B cell (primary cell): Measurements from ENCODE around the gene TMCC3. TPM values are rescaled to one million over a fixed set of nuclear protein-coding genes. Genes with fewer than 3 reads are reported as not detected.

Experiments
- ATAC-seq: fragments of 200-7000 bp; cut with Tn5 transposase; one replicate; pipeline ENCODE4 v1.10.0; 2021; ENCODE audit warnings: low read depth, mild to moderate bottlenecking, moderate number of reproducible peaks, moderate library complexity
- CTCF ChIA-PET: fragments of 350-600 bp; sonication (Branson Sonifier 250); formaldehyde crosslinking; loops from one replicate; lab custom pipeline; 2021; ENCODE audit warnings: antibody characterized with exemption, inconsistent platforms; lab: Charles Lee
- POLR2A ChIA-PET: fragments of 350-600 bp; sonication (Branson Sonifier 250); formaldehyde crosslinking; loops from one replicate; lab custom pipeline; 2021; ENCODE audit warnings: antibody characterized with exemption; lab: Charles Lee
- DNase-seq: peaks from one replicate; pipeline ENCODE4 v3.0.0; 2013
- H2AFZ ChIP-seq: 2 replicates; pipeline ENCODE4 v1.6.1; 2012; ENCODE audit warnings: mild to moderate bottlenecking, low read depth, low read length; ENCODE audit not compliant: insufficient read depth, poor library complexity, severe bottlenecking
- H3K27ac ChIP-seq, 2 donors: 1 replicate in 1 of 2; 2 replicates in 1 of 2; pipeline ENCODE4 v1.5.1; 2012 to 2013; ENCODE audit warnings: low read length in 2 of 2, mild to moderate bottlenecking in 2 of 2, moderate library complexity in 1 of 2
- H3K27me3 ChIP-seq, 4 experiments: fragments of 200-600 bp in 1 of 4; sonication (generic) in 1 of 4; replicated peaks in 1 of 4; 1 replicate in 2 of 4; 2 replicates in 2 of 4; pipeline versions ENCODE4 v1.6.1 to v1.7.0; 2013 to 2016; ENCODE audit warnings: low read length in 3 of 4, mild to moderate bottlenecking in 2 of 4, mixed read lengths in 1 of 4, moderate library complexity in 1 of 4; ENCODE audit not compliant: insufficient read depth in 4 of 4, control insufficient read depth in 3 of 4; ENCODE audit errors: control extremely low read depth in 1 of 4
- H3K36me3 ChIP-seq, 2 experiments: replicated peaks in 1 of 2; 1 replicate in 1 of 2; 2 replicates in 1 of 2; pipeline versions ENCODE4 v1.6.1 to v1.7.1; 2013; ENCODE audit warnings: low read length in 1 of 2; ENCODE audit not compliant: insufficient read depth in 2 of 2, control insufficient read depth in 1 of 2; ENCODE audit errors: control extremely low read depth in 1 of 2, extremely low read depth in 1 of 2
- H3K4me1 ChIP-seq, 2 donors: fragments of 200-600 bp in 1 of 2; sonication (generic) in 1 of 2; 1 replicate in 1 of 2; 2 replicates in 1 of 2; pipeline versions ENCODE4 v1.5.1 to v1.6.1; 2013 to 2017; ENCODE audit warnings: low read length in 2 of 2; ENCODE audit not compliant: control insufficient read depth in 2 of 2, insufficient read depth in 2 of 2
- H3K4me2 ChIP-seq: replicated peaks from 2 replicates; pipeline ENCODE3; 2012; ENCODE audit warnings: mild to moderate bottlenecking, low read depth, low read length; ENCODE audit not compliant: poor library complexity, severe bottlenecking
- H3K4me3 ChIP-seq, 5 experiments: fragments of 200-600 bp in 1 of 5; sonication (generic) in 1 of 5; 1 replicate in 3 of 5; 2 replicates in 2 of 5; pipeline versions ENCODE4 v1.5.1 to v1.7.0; 2011 to 2016; ENCODE audit warnings: low read length in 4 of 5, mild to moderate bottlenecking in 4 of 5, low read depth in 2 of 5, control low read depth in 1 of 5, moderate library complexity in 1 of 5; ENCODE audit not compliant: insufficient read depth in 1 of 5; ENCODE audit errors: control extremely low read depth in 1 of 5, extremely low read depth in 1 of 5
- H3K79me2 ChIP-seq: fragments of 200-600 bp; sonication (generic); one replicate; pipeline ENCODE4 v1.6.0; 2016; ENCODE audit warnings: low read length; ENCODE audit not compliant: control insufficient read depth, insufficient read depth
- H3K9ac ChIP-seq: fragments of 200-600 bp; sonication (generic); 2 replicates; pipeline ENCODE4 v1.6.1; 2017; ENCODE audit warnings: mild to moderate bottlenecking, low read length, moderate library complexity
- H3K9me3 ChIP-seq, 3 donors: one replicate each; pipeline versions ENCODE4 v1.6.1 to v1.7.1; 2013; ENCODE audit warnings: low read length in 2 of 3; ENCODE audit not compliant: control insufficient read depth in 2 of 3, insufficient read depth in 1 of 3; ENCODE audit errors: control extremely low read depth in 1 of 3
- H4K20me1 ChIP-seq: 2 replicates; pipeline ENCODE4 v1.6.0; 2012; ENCODE audit warnings: mild to moderate bottlenecking, low read length; ENCODE audit not compliant: insufficient read depth, control insufficient read depth, poor library complexity, severe bottlenecking
- H3K27ac Mint-ChIP-seq: one replicate; pipeline ENCODE4 v1.8.0; 2021; ENCODE audit warnings: mixed read lengths
- H3K27me3 Mint-ChIP-seq: one replicate; pipeline ENCODE4 v1.8.0; 2021; ENCODE audit warnings: mixed read lengths
- H3K4me1 Mint-ChIP-seq: one replicate; pipeline ENCODE4 v1.8.0; 2021; ENCODE audit warnings: mixed read lengths
- H3K4me3 Mint-ChIP-seq: one replicate; pipeline ENCODE4 v1.8.0; 2021; ENCODE audit warnings: mixed read lengths
- H3K9me3 Mint-ChIP-seq: one replicate; pipeline ENCODE4 v1.8.0; 2022; ENCODE audit warnings: mixed read lengths; ENCODE audit not compliant: insufficient read depth
- EZH2 ChIP-seq: IDR thresholded peaks from 2 replicates; pipeline ENCODE4 v1.6.1; 2012; ENCODE audit warnings: borderline replicate concordance, low read depth, mild to moderate bottlenecking, moderate library complexity, low read length; ENCODE audit not compliant: insufficient read depth, poor library complexity, severe bottlenecking
- WGBS: methylation state at CpG from one replicate; pipeline ENCODE4 v1.1.5; 2013; ENCODE audit warnings: missing lambda C conversion rate; ENCODE audit not compliant: insufficient coverage; 5-methylcytosine and 5-hydroxymethylcytosine counted together
- intact Hi-C: fragments of 100-400 bp; cut with micrococcal nuclease; formaldehyde crosslinking; loops from one replicate; pipeline ENCODE4 v1.10.0; 2022
- polyA plus RNA-seq: library from polyadenylated mRNA; depleted of rRNA; stranded (reverse); fragments of >200 nt; gene quantifications from 2 replicates; pipeline ENCODE4 v1.2.3, GENCODE V29; 2012
- total RNA-seq, 2 donors: library from RNA; stranded (reverse); fragments of 120-200 nt in 1 of 2; gene quantifications; 1 replicate in 1 of 2; 2 replicates in 1 of 2; pipeline versions ENCODE4 v1.2.3 to v1.2.4, GENCODE V29; 2013 to 2022
- TF ChIP-seq, protein P1 (sequence below): fragments of 200-600 bp; IDR thresholded peaks from one replicate; pipeline ENCODE4 v1.8.0; 2022; ENCODE audit warnings: antibody characterized with exemption, mild to moderate bottlenecking

The TMCC3 gene
- total and polyA plus RNA-seq, 2 donors (not counting 1 experiment from before 2014, with no cell fraction given): 4.5 to 8.8 TPM

DNA sequence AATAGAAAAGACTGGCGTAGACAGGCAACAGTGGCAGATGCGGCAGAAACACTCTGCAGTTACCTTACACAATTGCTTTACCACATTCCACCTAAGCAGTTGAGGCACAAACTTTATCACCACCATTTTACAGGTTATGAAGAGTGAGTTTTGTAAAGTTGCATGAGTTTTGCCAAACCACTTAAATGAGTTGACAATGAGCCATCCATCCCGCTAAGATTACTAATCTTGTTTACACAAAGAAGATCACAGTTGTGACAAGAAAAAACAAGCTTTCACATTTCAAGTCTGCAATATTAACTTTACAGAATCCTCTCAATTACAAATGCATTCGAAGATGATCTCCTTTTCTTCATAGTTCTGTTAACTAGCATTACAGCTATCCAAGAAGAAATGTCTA is 1.8 kb downstream of the TMCC3 start:
- H3K27me3 ChIP-seq: peaks cover 0 to 7% (median 2%) of the 10 kb centered on the region in 4 experiments
- peaks cover 20% of the 10 kb centered on the region for H3K79me2 ChIP-seq
- TF ChIP-seq, protein P1, sequence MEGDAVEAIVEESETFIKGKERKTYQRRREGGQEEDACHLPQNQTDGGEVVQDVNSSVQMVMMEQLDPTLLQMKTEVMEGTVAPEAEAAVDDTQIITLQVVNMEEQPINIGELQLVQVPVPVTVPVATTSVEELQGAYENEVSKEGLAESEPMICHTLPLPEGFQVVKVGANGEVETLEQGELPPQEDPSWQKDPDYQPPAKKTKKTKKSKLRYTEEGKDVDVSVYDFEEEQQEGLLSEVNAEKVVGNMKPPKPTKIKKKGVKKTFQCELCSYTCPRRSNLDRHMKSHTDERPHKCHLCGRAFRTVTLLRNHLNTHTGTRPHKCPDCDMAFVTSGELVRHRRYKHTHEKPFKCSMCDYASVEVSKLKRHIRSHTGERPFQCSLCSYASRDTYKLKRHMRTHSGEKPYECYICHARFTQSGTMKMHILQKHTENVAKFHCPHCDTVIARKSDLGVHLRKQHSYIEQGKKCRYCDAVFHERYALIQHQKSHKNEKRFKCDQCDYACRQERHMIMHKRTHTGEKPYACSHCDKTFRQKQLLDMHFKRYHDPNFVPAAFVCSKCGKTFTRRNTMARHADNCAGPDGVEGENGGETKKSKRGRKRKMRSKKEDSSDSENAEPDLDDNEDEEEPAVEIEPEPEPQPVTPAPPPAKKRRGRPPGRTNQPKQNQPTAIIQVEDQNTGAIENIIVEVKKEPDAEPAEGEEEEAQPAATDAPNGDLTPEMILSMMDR: no peak
- TF ChIP-seq EZH2: no peak
- no peaks in the 10 kb centered on the region for H3K9me3 Mint-ChIP-seq
- intact Hi-C loops: no loop called here
- no peak overlapping the region for H3K27ac ChIP-seq
- DNase-seq: no peak
- no peak for ATAC-seq
- no peak overlapping the region for H3K27ac Mint-ChIP-seq
- no peak overlapping the region for H3K4me2 ChIP-seq
- no peaks in the 10 kb centered on the region for H3K36me3 ChIP-seq
- peaks cover 42% of the 10 kb centered on the region for H3K4me1 Mint-ChIP-seq
- no peak overlapping the region for H2AFZ ChIP-seq
- POLR2A ChIA-PET: interaction anchor here (0.7 kb wide), 1 partner anchor 11 kb away, joined by 3 read pairs; no protein-coding TSS in a partner anchor
- H3K4me3 Mint-ChIP-seq: peak overlapping the region; percentile 90
- H3K9ac ChIP-seq: no peak overlapping the region
- H3K4me3 ChIP-seq: peak overlapping the region in 1 of 5 experiments; percentile 70
- peaks cover 38% of the 10 kb centered on the region for H4K20me1 ChIP-seq
- no peaks in the 10 kb centered on the region for H3K9me3 ChIP-seq
- peaks cover 21 to 28% of the 10 kb centered on the region in 2 donors for H3K4me1 ChIP-seq
- H3K27me3 Mint-ChIP-seq: peaks cover 4% of the 10 kb centered on the region
- WGBS: no CpG with 5 or more reads among the region's 4 CpGs
- CTCF ChIA-PET: no interaction called here

DNA sequence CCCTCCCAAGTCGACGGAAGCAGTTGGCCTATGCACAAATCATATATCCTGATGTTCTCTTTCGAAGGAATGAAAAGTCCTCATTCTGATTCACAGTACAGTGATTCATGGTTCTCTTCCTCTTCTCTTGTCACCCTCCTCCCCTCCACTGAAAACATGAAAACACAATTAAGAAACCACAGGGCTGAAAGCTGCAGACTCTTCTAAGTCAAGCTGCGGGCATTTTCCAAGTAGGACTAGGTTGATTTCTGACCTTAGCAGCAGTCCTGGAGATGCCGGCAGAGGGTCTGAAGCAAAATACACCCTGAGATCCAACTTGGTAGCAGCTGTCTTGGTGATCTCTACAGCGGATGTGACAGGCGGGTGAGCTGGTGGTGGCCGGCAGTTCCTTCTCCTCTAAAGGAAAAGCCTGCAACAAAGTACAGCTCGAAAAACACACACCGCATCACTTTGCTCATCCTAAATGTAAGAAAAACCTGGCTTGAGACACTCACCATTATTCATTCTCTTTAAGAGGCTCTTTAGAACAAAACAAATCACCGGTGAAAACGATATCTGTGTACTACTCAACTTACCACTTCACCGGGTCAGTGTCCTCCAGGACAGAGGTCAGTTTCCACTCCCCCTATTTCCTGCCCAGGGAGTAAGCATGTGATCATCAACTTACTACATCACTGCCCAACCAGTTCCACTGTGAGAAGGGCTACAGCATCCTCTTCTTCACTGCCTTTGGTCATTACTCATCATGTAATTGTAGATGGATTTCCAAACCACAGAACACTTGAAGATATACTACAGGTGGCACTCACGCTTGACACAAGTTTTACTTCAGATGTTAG is 6.0 kb downstream of the TMCC3 start:
- POLR2A ChIA-PET: no interaction called here
- Histone ChIP-seq H3K27ac (peak overlapping the region in 1 of 2 donors; percentile 15), H3K36me3 (no peaks in the 10 kb centered on the region), H3K27me3 (peaks cover 0 to 4% (median under 1%) of the 10 kb centered on the region in 4 experiments), H3K9ac (peak overlapping the region; percentile 44), H3K4me3 (peak overlapping the region in 3 of 5 experiments; percentile 17 to 40 (median 18)), H3K79me2 (peaks cover 24% of the 10 kb centered on the region), H3K4me2 (peak overlapping the region; percentile 62), H3K4me1 (peaks cover 21 to 22% of the 10 kb centered on the region in 2 donors), H3K9me3 (no peaks in the 10 kb centered on the region), H2AFZ (peak overlapping the region; percentile 58), H4K20me1 (peaks cover 19% of the 10 kb centered on the region)
- peak overlapping the region; percentile 51 for H3K27ac Mint-ChIP-seq
- WGBS: 29% methylated on average over 13 of the region's 14 CpGs
- H3K27me3 Mint-ChIP-seq: no peaks in the 10 kb centered on the region
- peaks cover 31% of the 10 kb centered on the region for H3K4me1 Mint-ChIP-seq
- peak; percentile 65 for ATAC-seq
- H3K4me3 Mint-ChIP-seq: peak overlapping the region; percentile 75
- DNase-seq: peak; percentile 40
- intact Hi-C loops: no loop called here
- CTCF ChIA-PET: no interaction called here
- no peak for TF ChIP-seq EZH2
- TF ChIP-seq, protein P1: no peak
- no peaks in the 10 kb centered on the region for H3K9me3 Mint-ChIP-seq
